Measurements from ENCODE around the gene FAM187B. TPM values are rescaled to one million over a fixed set of nuclear protein-coding genes. Genes with fewer than 3 reads are reported as not detected.
"Not testable (repeated sequence)": the region's sequence is repeated elsewhere in the genome, so short reads cannot be mapped to it uniquely, and the experiment has no call there.

The FAM187B gene
- total RNA-seq, 2 experiments from 2014 or later: not detected

DNA sequence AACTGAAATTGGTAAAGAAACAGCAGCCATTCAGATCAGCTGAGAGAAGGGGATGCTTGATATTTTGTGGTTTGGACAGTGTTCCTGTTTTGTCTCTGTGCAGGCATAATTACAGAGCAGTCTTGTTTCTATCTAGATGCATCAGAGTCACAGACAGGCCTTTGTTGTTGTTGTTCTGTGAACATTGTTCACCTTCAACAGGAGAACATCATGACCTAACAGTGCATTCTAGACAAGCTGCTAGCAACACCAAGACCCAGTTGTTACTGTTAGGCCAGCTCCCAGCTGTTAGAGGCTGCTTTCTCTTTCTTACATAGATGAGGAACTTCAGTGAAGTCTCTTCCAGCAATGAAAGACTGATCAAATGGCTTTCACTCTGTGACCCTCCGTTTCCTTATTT is 11.8 kb upstream of the FAM187B start:
- POLR2A ChIA-PET: no interaction called here
- peaks cover 28% of the 10 kb centered on the region for H3K36me3 Mint-ChIP-seq (ENCODE audit: low read depth)

DNA sequence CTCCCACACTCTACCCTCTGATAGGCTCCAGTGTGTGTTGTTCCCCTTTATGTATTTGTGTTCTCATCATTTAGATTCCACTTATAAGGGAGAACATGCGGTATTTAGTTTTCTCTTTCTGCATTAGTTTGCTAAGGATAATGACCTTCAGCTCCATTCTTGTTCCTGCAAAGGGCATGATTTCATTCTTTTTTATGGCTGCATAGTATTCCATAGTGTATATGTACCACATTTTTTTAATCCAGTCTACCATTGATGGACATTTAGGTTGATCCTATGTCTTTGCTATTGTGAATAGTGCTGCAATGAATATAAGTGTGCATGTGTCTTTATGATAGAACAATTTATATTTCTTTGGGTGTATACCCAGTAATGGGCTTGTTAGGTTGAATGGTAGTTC is 11.1 kb upstream of the FAM187B start:
- Mint-ChIP-seq H3K4me1 (peaks cover 26% of the 10 kb centered on the region), H3K27ac (peak overlapping the region; percentile 88), H3K36me3 (ENCODE audit: low read depth) (peaks cover 26% of the 10 kb centered on the region), H3K27me3 (peaks cover 27% of the 10 kb centered on the region), H3K9me3 (peaks cover 25% of the 10 kb centered on the region)
- H3K4me3 Mint-ChIP-seq, POLR2A ChIA-PET, DNase-seq: not testable (repeated sequence)
- CTCF ChIA-PET: interaction anchor here (2.0 kb wide), 1 partner anchor 14 kb away, joined by 9 read pairs; no protein-coding TSS in a partner anchor

More for the DNA sequence above, 11.8 kb upstream of the FAM187B start:
- Mint-ChIP-seq H3K4me3 (peak overlapping the region; percentile 5), H3K9me3 (peaks cover 25% of the 10 kb centered on the region), H3K27ac (peak overlapping the region; percentile 88), H3K4me1 (peaks cover 26% of the 10 kb centered on the region), H3K27me3 (peaks cover 31% of the 10 kb centered on the region)
- peak; percentile 24 for DNase-seq
- CTCF ChIA-PET: interaction anchor here (1.2 to 2.0 kb wide), 2 partner anchors 14 to 32 kb away, joined by 3 to 9 read pairs; no protein-coding TSS in a partner anchor

DNA sequence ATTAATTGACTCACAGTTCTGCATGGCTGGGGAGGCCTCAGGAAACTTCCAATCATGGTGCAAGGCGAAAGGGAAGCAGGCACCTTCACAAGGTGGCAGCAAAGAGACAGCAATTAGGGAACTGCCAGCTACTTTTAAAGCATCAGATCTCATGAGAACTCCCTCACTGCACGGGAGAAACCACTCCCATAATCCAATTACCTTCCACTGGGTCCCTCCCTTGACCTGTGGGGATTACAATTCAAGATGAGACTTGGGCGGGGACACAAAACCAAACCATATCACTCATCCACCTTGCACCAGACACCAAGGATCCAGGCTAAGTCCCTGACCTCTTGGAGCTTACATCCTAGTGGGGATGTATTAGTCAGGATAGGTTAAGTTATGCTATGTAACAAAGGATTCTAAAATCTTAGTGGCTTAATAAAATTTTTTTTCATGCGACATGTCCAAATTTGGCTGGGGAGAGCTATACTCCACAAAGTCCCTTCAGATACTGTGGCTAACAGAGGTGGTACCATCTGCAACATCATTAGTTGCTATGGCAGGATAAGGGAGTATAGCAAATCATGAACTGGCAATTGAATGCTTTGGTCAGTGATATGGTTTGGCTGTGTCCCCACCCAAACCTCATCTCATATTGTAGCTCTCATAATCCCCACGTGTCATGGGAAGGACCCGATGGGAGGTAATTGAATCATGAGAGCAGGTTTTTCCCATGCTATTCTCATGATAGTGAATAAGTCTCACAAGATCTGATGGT is 8.3 kb upstream of the FAM187B start:
- peaks cover 8% of the 10 kb centered on the region for H3K27me3 Mint-ChIP-seq
- peaks cover 17% of the 10 kb centered on the region for H3K9me3 Mint-ChIP-seq
- H3K36me3 Mint-ChIP-seq (ENCODE audit: low read depth): peaks cover 18% of the 10 kb centered on the region
- no peak overlapping the region for H3K4me3 Mint-ChIP-seq
- ChIA-PET CTCF (interaction anchor here (0.8 to 1.6 kb wide), 3 partner anchors 12 to 116 kb away, joined by 3 to 6 read pairs (median 4); no protein-coding TSS in a partner anchor), POLR2A (no interaction called here)
- peaks cover 26% of the 10 kb centered on the region for H3K4me1 Mint-ChIP-seq
- no peak for DNase-seq
- no peak overlapping the region for H3K27ac Mint-ChIP-seq

DNA sequence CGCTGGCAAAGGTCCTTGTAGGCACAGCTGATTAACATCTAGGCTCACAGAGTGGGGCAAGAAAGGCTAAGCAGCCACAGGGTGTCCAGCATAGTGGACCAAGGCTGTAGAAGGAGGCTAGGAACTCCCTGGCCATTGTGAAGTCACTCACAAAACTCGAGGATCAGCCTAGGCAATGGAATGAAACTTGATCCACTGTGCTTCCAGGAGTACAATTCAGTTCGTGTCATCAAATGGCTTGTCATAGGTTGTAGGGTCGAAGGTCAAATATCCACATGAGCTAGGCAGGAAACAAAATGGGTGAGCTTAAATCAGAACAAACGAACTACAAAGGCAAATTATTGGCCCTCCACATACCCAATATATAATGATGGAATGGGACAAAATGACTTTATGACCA is 4.4 kb upstream of the FAM187B start:
- Mint-ChIP-seq H3K36me3 (ENCODE audit: low read depth) (peaks cover 3% of the 10 kb centered on the region), H3K4me1 (peaks cover 2% of the 10 kb centered on the region), H3K27ac (no peak overlapping the region), H3K27me3 (no peaks in the 10 kb centered on the region), H3K4me3 (no peak overlapping the region), H3K9me3 (peaks cover 6% of the 10 kb centered on the region)
- POLR2A ChIA-PET: interaction anchor here (0.6 to 0.7 kb wide), 2 partner anchors 15 to 262 kb away, joined by 3 to 6 read pairs; no protein-coding TSS in a partner anchor
- DNase-seq: no peak
- CTCF ChIA-PET: interaction anchor here (0.5 to 0.6 kb wide), 2 partner anchors 63 to 357 kb away, joined by 4 read pairs; no protein-coding TSS in a partner anchor

DNA sequence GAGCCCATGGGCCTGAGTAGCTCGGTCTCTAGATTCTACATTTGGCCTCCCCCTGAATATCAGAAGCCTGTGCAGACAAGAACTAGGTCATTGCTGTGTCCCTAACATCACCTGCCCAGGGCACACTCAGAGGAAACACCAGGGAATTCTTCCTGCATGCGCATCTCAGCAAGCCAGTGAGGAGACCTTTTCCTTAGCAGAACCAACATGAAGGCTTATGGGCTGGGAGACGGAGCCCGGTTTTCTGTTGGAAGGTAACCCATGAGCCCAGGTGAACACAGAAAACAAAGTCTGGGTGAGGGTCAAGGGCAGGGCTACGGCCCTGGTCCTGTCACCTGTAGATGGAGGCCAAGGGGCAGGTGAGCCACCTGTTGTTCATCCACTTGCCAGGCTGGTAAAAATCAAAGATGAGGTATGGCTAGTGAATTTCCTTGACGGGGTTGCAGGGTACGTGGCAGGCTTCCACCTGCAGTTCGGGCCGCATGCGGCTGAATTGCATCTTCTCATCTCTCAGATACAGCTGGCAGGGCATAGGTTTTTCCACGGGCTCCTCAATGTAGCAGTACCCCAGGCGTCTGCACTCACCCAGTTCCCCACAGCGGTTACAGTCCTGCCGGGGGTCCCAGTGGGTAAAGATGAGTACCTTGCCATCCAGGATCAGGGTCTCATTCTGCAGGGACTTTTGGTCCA is 3.6 kb upstream of the FAM187B start:
- POLR2A ChIA-PET: no interaction called here
- DNase-seq: no peak
- CTCF ChIA-PET: interaction anchor here (0.6 kb wide), 1 partner anchor 694 kb away, joined by 3 read pairs; no protein-coding TSS in a partner anchor
- H3K27me3 Mint-ChIP-seq: no peaks in the 10 kb centered on the region
- peaks cover 2% of the 10 kb centered on the region for H3K4me1 Mint-ChIP-seq
- H3K36me3 Mint-ChIP-seq (ENCODE audit: low read depth): peaks cover 3% of the 10 kb centered on the region
- no peak overlapping the region for H3K27ac Mint-ChIP-seq
- H3K9me3 Mint-ChIP-seq: peaks cover 6% of the 10 kb centered on the region
- no peak overlapping the region for H3K4me3 Mint-ChIP-seq

DNA sequence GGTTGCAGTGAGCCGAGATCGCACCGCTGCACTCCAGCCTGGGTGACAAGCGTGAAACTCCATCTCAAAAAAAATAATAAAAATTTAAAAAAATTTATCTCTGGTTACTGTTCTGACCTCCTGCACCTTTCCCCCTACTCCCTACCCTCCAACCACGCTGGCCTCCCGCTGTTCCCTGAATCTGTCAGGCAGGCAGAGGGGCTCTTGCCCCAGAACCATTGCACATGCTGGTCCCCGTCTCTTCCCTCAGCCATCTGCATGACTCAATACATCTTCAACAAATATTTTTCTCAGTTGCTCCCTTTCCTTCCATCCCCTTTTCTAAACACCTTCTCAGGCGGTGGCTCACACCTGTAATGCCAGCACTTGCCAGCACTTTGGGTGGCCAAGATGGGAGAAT is 1.1 kb upstream of the FAM187B start:
- no peaks in the 10 kb centered on the region for H3K36me3 Mint-ChIP-seq (ENCODE audit: low read depth)
- no peak overlapping the region for H3K4me3 Mint-ChIP-seq
- ChIA-PET POLR2A (no interaction called here), CTCF (no interaction called here)
- no peak for DNase-seq
- peaks cover 12% of the 10 kb centered on the region for H3K4me1 Mint-ChIP-seq
- H3K9me3 Mint-ChIP-seq: peaks cover 2% of the 10 kb centered on the region
- H3K27me3 Mint-ChIP-seq: no peaks in the 10 kb centered on the region
- no peak overlapping the region for H3K27ac Mint-ChIP-seq

DNA sequence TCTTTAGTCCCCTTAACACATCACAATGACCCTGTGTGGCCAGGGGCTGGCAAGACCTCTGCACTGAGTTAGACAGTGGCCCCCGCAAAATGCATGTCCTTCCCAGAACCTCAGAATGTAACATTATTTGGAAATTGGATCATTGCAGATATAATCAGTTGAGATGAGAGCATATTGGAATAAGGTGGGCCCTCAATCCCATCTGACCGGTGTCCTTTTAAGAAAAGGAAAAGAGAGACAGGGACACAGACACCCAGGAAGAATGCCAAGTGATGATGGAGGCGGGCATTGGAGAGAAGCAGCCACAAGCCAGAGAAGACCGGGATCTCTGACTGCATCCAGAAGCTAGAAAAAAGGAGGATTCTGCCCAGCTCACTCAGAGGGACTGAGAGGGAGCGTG is 1.8 kb downstream of the FAM187B start:
- no peak overlapping the region for H3K4me3 Mint-ChIP-seq
- no peak for DNase-seq
- ChIA-PET CTCF (interaction anchor here (1.6 to 2.8 kb wide), 2 partner anchors 8 to 14 kb away, joined by 7 to 9 read pairs; no protein-coding TSS in a partner anchor), POLR2A (no interaction called here)
- no peak overlapping the region for H3K27ac Mint-ChIP-seq
- H3K27me3 Mint-ChIP-seq: no peaks in the 10 kb centered on the region
- no peaks in the 10 kb centered on the region for H3K9me3 Mint-ChIP-seq
- H3K4me1 Mint-ChIP-seq: peaks cover 23% of the 10 kb centered on the region
- H3K36me3 Mint-ChIP-seq (ENCODE audit: low read depth): no peaks in the 10 kb centered on the region

DNA sequence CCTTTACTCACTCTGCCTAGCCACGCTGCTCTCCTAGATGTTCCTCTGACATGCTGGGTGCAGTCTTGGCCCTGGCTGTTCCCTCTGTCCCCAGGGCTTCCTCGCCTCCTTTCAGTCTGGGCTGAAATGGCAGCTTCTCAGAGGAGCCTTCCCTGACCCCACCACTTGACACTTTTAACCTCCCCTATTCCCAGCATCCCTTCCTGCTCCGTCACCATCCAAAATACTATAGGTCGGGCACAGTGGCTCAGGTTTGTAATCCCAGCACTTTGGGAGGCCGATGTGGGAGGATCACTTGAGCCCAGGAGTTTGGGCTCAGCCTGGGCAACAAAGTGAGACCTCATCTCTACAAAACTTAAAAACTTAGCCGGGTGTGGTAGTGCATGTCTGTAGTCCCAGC is 2.6 kb downstream of the FAM187B start:
- POLR2A ChIA-PET: no interaction called here

DNA sequence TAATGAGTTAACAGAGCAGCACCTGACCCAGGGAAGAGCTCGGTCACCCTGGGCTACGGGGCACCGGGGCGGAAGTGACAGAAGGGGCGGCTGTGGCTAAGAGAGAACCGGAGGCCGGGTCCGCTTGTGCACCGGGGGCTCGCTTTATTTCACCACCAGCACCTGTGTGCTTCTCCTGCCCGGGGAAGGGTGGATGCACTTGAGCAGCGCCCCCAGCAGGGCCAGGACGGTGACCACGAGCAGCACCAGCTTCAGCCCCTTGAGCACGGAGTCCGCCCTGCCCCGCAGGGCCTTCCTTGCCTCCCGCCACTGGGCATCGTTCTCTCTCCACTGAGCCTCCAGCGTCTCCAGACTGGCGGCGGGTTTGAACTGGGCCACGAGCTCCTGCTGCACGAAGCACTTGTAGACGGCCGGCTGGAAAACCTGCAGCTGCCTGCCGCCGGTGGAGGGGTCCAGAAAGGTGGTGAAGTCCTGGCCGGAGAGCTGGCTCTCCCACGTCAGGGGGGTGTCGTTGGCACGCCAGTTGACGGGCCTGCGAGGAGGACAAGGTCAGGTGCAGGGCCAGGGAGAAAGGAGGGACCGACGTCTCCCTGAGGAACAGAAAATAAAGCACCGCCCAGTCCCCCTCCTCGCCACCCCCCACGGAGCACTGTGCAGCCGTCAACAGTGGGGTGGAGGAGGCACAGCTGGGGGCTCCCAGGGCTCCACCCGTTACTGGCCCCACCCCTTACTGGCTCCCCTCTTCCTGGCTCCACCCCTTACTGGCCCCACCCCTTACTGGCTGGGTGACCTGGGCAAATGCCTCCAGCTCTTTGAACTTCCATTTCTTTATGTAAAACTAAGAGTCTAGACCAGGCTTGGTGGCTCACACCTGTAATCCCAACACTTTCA is 3.6 kb downstream of the FAM187B start:
- peak overlapping the region; percentile 31 for H3K27ac Mint-ChIP-seq
- H3K36me3 Mint-ChIP-seq (ENCODE audit: low read depth): peaks cover 3% of the 10 kb centered on the region
- DNase-seq: no peak
- peaks cover 31% of the 10 kb centered on the region for H3K4me1 Mint-ChIP-seq
- H3K4me3 Mint-ChIP-seq: no peak overlapping the region
- ChIA-PET CTCF (interaction anchor here (1.0 to 2.8 kb wide), 4 partner anchors 7 to 26 kb away, joined by 3 to 9 read pairs (median 6); no protein-coding TSS in a partner anchor), POLR2A (interaction anchor here (0.6 to 0.7 kb wide), 2 partner anchors 47 to 55 kb away, joined by 3 read pairs; no protein-coding TSS in a partner anchor)
- H3K27me3 Mint-ChIP-seq: no peaks in the 10 kb centered on the region
- peaks cover 6% of the 10 kb centered on the region for H3K9me3 Mint-ChIP-seq

More for the DNA sequence above, 2.6 kb downstream of the FAM187B start:
- H3K4me1 Mint-ChIP-seq: peaks cover 24% of the 10 kb centered on the region
- no peaks in the 10 kb centered on the region for H3K9me3 Mint-ChIP-seq
- peak overlapping the region; percentile 69 for H3K27ac Mint-ChIP-seq
- H3K27me3 Mint-ChIP-seq: no peaks in the 10 kb centered on the region
- no peak for DNase-seq
- H3K4me3 Mint-ChIP-seq: no peak overlapping the region
- CTCF ChIA-PET: interaction anchor here (1.6 to 2.8 kb wide), 3 partner anchors 9 to 14 kb away, joined by 5 to 9 read pairs (median 7); no protein-coding TSS in a partner anchor
- no peaks in the 10 kb centered on the region for H3K36me3 Mint-ChIP-seq (ENCODE audit: low read depth)

DNA sequence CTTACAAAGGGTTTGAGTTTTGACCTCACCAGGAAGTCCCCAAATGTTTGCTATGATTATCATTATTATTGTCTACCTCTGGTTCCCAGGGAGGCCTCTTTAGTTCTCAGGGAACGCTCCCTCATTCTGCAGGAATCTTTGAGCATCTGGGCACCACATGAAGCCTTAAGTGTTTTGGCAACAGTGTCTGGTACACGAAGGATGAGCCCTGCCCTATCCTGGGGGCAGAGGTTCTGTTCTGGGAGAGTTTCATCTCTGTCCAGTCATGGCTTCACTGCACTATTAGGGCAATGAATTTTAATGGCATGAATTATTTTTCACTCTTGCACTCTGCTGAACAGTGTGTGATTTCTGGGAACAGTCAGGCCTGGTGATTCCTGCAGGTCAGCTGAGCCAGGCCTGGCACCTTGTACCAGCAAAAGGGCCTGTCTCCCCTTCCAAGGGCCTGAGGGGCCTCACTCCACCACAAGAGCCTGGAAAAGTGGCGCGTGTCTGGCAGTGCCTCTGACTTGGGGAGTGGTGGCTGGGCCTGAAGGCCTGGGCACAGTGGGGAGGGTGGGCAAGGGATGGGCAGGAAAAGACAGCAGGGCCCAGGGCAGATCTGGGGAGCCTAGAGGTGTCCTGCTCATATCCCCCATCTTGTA is 4.6 kb downstream of the FAM187B start:
- CTCF ChIA-PET: interaction anchor here (1.0 kb wide), 1 partner anchor 9 kb away, joined by 3 read pairs; no protein-coding TSS in a partner anchor
- H3K9me3 Mint-ChIP-seq: peaks cover 12% of the 10 kb centered on the region
- H3K4me3 Mint-ChIP-seq: no peak overlapping the region
- POLR2A ChIA-PET: no interaction called here
- DNase-seq: no peak
- H3K36me3 Mint-ChIP-seq (ENCODE audit: low read depth): peaks cover 6% of the 10 kb centered on the region
- no peak overlapping the region for H3K27ac Mint-ChIP-seq
- H3K4me1 Mint-ChIP-seq: peaks cover 34% of the 10 kb centered on the region
- no peaks in the 10 kb centered on the region for H3K27me3 Mint-ChIP-seq

DNA sequence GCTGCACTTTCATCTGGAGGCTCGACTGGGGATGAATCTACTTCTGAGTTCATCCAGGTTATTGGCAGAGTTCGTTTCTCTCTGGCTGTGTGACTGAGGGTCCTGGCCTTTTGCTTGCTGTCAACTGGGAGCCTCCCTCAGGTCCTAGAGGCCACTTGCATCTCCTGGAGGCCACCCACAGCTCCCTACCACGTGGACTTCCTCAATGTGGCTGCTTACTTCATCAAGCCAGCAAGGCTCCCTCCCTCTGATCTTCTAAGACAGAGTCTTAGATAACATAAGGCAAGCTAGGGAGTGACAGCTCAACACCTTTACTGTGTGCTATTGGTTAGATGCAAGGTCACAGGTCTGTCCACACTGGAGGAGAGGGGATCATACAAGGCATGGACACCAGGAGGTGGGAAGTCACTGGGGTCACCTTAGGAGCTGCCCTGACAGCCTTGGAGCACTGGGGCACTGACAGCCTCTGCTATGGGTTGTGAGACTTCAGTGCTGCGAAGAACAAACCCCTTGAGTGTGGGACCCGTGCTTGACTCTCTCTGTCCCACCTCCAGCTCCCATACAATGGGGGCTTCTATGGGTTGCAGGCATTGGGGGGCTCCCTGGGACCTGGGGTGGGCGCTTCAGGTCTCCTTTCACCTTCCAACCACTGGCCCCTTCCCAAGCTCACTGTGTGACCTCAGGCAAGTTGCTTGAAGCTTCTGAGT is 5.3 kb downstream of the FAM187B start:
- DNase-seq: no peak

More for the DNA sequence above, 5.3 kb downstream of the FAM187B start:
- Mint-ChIP-seq H3K4me1 (peaks cover 34% of the 10 kb centered on the region), H3K27ac (peak overlapping the region; percentile 41), H3K27me3 (no peaks in the 10 kb centered on the region), H3K4me3 (no peak overlapping the region), H3K36me3 (ENCODE audit: low read depth) (peaks cover 8% of the 10 kb centered on the region), H3K9me3 (peaks cover 13% of the 10 kb centered on the region)
- ChIA-PET POLR2A (no interaction called here), CTCF (interaction anchor here (0.7 to 1.0 kb wide), 2 partner anchors 9 to 105 kb away, joined by 3 read pairs; no protein-coding TSS in a partner anchor)
